HG02610 (cell line): ENCODE results near the gene PRPF6.
A peak's percentile ranks its signal among the peaks of the same experiment; 100 is the strongest.

Source experiments
- ATAC-seq: cut with Tn5 transposase; IDR thresholded peaks from one replicate; pipeline ENCODE4 v1.9.1; 2021; ENCODE audit warnings: mild to moderate bottlenecking, moderate library complexity; ENCODE audit not compliant: unreplicated experiment

PRPF6 gene, protein sequence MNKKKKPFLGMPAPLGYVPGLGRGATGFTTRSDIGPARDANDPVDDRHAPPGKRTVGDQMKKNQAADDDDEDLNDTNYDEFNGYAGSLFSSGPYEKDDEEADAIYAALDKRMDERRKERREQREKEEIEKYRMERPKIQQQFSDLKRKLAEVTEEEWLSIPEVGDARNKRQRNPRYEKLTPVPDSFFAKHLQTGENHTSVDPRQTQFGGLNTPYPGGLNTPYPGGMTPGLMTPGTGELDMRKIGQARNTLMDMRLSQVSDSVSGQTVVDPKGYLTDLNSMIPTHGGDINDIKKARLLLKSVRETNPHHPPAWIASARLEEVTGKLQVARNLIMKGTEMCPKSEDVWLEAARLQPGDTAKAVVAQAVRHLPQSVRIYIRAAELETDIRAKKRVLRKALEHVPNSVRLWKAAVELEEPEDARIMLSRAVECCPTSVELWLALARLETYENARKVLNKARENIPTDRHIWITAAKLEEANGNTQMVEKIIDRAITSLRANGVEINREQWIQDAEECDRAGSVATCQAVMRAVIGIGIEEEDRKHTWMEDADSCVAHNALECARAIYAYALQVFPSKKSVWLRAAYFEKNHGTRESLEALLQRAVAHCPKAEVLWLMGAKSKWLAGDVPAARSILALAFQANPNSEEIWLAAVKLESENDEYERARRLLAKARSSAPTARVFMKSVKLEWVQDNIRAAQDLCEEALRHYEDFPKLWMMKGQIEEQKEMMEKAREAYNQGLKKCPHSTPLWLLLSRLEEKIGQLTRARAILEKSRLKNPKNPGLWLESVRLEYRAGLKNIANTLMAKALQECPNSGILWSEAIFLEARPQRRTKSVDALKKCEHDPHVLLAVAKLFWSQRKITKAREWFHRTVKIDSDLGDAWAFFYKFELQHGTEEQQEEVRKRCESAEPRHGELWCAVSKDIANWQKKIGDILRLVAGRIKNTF

DNA sequence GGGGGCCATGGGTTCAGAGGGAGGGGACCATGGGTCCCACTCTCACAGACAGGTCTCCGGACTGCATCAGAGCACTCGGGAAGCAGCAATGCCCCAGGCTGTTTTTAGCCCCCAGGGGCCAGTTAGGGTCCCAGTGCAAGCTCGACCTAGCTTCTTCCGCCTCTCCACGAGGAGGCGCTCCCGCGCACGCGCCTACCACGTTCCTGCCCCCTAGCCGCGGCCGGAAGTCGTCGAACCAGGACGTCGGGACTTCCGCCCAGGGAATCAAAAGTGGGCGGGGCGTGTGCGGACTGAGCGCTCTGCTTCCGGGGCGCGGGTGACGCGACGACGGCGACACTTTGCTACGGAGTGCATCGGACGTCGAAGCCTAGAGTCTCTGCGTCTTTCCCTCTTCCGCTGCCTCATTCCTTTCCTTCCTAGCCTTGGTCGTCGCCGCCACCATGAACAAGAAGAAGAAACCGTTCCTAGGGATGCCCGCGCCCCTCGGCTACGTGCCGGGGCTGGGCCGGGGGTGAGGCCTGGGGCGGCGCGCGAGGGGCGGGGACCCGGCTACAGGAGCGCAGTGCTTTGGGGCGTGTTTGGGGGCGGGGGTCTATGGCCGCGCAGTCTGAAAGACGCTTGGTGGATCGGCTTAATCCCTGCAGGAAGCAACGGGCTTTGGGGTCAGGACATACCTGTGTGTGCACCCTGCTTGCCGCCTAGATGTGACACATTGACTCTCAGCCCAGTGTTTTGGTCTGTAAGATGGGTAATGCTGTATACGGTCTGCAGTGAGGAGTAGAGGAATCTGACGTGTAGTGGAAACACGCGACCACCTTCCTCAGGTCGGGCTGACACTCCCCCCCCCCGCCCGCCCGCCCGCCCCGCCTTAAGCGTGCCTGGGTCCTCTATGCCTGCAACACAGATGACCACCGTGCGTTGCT, at the start of gene PRPF6:
Gene PRPF6, plus strand, starts transcription at position 327 of the 923 bp plus-strand sequence. Its CDS starts 114 bp downstream, at position 441.
- ATAC-seq: peak; percentile 53

DNA sequence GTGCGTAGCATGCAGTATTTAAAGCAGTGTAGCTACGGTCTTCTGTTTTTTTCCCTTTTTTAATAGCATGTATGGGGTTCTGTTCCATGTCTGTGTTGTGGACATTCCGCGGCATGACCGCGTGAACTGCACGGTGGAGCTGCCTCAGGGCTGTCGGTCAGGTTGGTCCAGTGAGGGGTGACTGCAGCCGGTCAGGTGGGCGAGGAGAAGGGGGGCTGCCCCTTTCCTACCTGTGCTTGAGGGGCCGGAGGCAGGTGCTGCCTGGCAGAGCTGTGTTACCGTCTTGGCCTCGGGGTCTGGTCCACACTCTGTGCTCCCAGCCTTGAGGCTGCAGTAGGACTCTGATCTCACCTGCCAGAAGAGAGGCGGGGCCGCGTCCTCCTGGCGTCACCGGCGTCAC, 49.2 kb upstream of the PRPF6 start:
- ATAC-seq: no peak

DNA sequence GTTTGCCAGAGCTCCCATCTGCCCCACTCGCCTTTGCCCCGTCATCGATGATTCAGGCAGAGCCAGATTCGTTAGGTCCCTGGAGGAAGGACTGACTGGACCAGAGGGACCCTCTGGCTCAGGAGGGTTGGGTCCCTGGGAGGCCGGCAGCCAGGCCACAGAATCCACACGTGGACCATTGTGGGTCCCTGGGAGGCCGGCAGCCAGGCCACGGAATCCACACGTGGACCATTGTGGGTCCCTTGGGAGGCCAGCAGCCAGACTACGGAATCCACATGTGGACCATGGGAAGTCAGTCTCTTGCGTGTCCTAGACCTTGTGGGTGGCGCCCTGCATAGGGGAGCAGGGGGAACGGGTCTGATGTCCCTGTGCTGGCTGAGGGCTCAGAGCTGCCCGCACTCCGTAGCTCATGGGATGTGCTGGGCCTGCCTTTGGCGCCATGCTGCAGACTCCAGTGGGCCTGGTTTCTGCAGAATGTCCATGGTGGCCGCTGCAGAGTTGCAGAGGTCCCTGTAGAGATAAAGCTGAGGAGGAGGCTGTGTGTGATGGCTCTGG, 48.2 kb upstream of the PRPF6 start:
- ATAC-seq: no peak

DNA sequence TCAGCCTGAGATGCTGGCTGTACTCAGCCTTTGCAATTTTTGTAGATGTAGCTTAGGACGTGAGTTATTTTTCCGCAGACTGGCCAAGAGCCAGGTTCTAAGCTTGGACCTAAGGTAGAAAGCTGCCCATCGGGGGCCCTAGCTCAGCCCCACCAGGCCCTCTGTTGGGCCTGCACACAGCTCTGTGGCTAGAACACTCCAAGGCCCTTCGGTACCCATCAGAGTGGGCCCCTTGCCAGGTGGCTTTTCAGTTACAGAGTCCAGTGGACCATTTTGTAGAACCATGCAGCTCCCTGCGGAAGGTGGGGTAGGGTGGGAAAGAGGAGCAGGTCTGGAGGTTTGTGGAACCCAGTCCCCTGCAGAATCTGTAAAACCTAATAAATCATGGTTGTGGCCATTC, 47.3 kb upstream of the PRPF6 start:
- ATAC-seq: no peak

DNA sequence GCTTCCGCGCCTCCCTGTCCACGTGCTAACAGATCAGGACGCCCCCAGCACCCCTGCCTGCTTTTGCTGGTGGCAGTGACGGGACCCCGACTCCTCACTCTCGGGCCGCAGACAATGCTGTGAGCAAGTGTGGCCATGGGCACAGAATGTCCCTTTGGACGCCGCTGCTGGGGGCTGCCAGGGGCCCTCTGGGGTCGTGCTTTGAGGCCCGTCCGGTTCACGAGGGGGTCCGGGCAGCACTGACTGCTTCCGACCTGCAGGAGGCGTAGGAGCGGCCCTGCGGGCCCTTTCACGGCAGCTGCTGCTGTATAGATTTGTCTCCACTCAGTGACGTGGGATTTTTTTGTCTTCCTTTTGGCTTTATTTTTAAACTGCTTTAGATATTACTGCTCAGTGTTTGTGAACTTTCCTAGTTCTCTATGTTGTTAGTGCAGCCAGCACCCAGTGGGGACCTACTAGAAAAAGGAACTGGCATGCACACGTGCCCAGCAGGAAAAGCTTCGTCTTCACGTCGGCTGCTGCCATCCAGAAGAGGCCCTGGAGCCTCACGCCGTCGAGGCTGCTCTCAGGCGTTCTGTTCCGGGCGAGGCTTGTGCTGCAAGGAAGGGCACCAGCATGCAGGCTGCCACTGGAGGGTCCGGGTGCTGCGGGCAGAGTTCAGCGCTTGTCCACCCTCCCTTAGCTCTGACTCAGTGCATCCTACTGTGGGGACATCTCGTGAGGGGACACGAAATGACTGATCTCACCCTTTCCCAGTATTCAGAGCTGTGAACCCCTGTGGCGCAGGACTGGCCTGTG, 46.5 kb upstream of the PRPF6 start:
- no peak for ATAC-seq

DNA sequence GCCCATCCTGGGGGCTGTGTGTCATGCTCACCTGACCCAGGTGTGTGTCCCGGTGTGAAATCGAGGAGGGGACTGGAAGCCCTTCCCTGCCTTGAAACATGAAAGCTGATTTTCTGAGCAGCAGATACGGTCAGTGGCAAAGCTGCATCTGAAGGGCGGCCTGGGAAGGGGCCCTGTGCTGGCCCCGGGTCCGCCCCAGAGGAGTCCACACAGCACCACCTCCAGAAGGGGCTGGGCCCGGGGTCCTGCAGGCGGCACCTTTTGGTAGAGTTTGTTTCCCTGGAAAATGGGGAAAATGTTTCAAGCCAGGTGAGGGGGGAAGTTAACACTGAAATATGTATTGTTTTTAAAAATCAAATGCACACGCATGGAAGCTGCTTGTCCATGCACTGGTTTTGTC, 45.5 kb upstream of the PRPF6 start:
- no peak for ATAC-seq

DNA sequence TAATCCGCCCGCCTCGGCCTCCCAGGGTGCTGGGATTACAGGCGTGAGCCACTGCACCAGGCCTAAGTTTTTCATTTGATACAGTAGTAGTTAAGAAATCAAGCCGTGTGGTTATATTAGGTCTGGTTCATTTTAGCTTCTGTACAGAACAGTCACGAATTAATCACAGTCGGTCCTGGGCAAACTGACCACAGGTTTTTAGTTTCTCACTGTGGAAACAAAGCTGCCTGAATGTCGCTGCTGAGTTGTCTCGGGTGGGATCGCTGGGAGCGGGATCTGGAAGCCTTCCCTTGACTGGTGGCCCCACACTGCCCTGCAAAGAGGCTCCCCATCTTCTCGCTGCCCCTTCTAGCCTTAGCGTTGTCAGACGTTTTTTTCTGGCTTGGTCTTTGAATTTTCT, 43.3 kb upstream of the PRPF6 start:
- no peak for ATAC-seq

DNA sequence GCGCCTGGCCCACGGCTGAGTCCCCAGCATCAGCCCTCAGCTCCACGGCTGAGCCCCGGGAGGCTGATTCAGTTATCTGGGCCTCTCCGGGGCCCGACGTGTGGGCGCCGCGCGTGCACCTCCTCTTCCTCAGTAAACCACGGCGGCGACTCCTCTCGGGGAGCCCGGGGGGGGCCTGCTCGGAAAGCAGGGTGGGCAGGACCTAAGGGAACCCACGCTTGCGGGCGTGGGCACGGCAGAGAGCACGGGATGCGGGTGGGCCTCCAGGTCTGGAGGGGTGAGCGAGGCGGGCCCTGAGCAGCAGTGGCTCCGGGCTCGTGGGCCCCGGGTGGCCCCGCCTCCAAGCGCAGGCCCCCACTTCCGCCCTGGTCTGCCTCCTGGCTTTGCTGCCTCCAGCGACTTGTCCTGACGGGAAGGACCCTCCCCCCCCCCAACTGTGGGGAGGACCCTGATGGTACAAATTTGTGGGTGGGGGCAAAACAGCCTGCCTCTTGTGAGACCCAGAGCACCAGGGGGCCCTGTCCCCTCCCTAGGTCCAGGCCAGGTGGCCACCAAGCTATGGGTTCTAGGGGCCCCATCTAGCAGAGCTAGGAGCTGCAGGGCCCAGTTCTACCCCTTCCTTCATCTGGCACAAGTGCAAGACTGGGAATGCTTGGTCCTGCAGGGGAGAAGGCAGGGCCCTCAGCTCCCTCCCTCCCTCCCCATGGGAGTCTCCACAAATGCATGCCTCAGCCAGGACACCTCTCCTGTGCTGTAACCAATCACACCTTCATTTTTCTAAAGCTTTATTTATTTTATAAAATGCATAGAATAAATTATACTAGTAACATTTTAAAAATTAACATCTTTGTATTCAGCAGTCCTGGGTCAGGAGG, 41.6 kb upstream of the PRPF6 start:
- no peak for ATAC-seq

DNA sequence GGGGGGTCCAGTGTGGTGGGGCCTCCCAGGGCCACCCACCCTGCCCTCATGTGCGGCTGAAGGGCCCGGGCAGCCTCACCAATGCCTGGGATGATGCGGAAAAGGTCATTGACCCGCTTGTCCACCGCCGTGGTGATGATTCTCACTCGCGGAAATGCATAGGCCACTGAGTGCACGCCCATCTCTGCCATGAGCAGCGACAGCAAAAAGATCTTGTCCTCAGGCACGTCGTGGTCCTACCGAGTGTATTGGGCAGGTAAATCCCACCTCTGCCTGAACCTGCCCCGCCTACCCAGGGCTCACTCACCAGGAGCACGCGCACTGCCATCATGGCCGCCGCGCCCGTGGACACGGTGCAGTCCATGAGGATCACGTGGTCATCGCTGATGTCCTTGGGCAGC, 40.9 kb upstream of the PRPF6 start:
- ATAC-seq: no peak

DNA sequence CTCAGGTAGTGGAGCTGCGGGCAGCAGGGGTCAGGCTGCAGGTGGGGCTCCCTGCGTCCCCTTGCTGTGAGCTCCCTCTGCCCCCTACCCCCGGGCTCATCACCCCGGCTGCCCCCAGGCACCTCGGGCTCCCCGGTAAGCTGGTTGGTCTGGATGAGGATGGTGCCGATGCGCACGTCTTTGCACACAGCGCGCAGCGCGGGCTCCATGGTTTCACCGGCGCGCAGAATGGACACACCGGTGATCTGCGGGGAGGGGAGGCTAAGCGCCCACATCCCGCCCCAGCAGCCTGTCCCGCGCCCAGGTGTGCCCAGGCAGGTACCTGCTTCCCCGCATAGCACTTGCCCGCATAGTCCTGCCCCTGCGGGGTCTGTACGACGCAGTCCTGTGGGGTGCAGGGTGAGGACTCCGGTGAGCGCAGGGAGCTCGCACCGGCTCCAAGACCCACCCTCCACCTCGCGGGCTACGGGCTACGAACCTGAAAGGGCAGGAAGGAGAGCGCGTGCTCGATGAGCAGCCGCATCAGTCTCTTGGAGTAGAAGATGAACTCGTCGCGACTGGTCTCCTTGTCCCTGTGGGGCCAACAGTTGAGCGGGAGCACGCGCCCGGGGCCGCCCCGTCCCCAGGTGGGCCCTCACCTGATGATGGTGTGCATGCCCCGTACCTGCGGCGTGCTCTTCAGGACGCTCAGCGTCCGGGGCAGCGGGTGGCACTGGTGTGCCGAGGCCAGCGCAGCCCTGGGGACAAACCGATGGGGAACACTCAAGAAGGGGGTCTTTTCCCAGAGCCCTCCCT, 40.3 kb upstream of the PRPF6 start:
- no peak for ATAC-seq

DNA sequence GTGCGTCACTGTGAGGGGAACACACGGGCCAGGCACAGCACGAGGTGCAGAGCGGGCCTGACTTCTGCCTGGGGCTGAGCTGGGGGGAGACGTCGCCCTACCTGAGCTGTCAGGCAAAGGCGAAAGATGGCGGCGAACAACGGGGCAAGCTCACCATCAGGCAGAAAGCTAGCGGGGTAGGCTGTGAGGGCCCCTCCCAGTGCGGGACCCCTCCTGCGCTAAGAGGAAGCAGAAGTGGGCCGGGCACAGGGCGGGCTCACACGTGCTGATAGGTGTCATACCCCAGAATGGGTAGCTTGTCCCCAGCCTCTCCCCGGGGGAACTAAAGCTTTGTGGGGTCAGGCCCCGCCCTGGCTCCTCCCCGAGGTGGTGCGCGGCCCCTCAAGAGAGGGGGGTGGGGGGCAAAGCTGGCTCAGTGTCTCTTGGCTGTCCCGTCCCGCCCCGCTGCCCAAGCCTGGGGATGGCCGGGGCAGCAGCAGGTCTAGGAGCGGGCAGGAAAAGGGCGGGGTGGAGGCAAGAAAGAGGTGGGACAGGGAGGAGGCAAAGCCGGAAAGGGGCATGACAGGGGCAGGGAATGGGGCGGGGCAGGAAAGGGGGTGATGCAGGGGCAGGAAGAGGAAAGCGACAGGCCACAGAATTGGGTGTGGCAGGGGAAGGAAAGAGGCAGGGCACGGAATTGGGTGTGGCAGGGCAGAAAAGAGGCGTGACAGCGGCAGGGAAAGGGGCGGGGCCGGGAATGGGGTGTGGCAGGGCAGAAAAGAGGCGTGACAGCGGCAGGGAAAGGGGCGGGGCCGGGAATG, 39.5 kb upstream of the PRPF6 start:
- no peak for ATAC-seq

DNA sequence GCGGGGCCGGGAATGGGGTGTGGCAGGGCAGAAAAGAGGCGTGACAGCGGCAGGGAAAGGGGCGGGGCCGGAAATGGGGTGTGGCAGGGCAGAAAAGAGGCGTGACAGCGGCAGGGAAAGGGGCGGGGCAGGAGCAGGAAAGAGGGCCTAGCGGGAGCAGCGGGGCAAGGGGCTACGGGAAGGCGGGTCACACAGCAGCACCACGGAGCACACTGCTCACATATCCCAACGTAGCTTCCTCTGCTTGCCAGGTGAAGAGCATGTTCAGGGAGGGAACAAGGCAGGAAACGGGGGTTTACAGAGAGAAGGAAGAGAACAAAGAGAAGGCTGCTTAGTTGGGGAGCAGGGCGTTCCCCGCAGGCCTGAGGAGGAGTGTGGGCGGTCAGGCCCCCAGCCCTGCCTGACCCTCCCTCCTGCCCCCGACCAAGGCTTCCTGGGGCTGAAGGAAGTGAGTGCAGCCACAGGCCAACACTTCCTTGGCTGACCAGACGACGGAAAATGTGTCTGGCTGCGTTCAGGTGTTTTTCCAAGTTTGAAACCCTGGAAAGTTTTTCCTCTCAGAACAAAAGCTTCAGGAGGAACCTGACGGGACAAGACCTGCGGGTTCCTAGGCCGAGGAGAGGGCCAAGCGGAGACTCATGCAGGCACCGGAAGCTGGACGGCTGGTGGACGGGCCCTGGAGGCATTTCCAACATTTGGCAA, 38.5 kb upstream of the PRPF6 start:
- ATAC-seq: no peak

DNA sequence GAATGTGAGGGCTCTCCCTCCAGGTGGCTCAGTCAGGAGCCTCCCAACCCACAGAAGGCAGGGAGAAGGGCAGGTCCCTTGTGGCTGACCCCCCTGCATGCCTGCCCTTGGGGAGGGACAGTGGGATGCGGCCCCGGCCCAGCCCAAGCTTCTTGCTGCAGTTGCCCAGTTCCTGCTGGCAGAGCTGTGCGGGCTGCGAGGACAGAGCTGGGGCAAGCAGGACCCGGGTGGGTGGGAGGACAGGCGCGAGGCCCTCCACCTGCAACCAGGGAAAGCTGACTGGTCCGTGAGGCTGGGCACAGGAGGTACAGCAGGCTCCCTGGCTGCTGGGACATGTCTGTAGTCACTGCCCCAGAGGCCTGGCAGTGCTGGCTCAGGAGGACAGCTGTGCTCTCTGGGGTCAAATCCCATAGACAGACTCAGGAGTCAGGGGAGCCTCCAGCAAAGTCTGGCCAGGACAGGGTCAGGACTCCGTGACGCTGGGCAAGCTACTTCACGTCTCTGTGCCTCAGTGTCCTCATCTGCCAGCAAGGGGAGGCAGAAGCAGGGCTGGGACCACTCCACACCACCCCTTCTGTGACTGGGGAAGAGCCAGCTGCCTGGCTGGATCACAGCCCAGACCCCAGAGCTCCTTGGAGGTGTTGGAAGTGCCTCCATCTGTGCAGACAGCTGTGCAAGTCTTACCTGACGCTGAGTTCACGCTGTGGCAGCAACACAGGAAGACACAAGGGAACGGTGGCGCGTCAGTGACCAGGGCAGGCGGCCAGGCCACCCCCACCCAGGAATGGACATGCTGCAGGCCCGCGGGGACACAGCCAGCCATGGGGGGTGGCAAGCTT, 37.7 kb upstream of the PRPF6 start:
- ATAC-seq: no peak

DNA sequence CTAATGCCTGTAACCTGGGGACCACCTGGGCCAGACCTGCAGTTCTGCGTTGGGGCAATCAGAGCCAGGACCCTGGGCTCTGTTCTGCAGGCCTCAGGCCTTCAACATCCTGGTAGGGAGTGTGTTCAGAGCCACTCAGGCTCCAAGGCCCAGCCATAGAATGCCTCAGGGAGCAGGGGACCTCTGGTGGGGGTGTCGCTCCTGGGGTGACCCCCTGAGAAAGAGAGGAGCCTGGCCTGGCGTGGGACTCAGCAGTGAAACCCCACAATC, 37.2 kb upstream of the PRPF6 start:
- no peak for ATAC-seq

DNA sequence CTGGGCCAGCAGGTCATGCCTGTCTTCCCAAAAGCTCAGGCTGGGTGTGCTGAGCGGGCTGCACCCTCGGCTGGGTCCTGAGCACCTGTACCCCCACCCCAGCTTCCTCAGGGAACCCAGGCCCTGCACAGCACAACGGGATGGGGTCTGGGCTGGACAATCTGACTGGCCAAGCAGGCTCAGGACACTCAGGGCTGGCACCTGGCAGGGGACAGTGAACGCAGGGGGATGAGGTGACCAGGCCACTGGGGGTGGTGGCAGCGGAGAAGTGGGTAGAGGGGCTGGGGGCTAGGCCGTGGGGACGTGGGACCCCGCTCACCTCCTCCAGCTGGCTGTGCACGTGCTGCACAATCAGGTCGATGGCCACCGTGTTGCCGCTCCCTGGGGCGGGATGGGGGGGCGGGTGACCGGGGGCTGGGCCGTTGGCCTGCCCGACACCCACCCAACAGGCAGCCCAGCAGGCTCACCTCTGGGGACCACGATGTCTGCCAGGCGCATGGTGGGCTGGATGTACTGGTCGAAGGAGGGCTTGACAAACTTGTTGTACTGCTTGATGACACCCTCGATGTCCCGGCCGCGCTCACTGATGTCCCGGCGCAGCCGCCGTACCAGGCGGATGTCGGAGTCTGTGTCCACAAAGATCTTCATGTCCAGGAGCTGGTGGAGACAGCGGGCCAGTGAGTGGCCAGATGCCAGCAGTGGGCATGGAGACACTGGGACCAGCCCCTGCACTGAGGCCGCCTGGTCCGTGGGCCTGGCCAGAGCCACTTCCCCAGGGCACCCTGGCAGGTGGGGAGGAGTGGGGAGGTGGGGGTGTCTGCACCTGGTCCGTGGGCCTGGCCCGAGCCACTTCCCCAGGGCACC, 36.6 kb upstream of the PRPF6 start:
- no peak for ATAC-seq
